K562 (cell line): ENCODE data around the gene ARMH1. TPM values are rescaled to one million over a fixed set of nuclear protein-coding genes. Genes with fewer than 3 reads are reported as not detected.
A peak's percentile ranks its signal among the peaks of the same experiment; 100 is the strongest.

Source experiments
- CHD1 ChIP-seq: fragments of 200-600 bp; sonication (generic); IDR thresholded peaks from one replicate; pipeline ENCODE4 v1.6.1; 2012; ENCODE audit warnings: mild to moderate bottlenecking, moderate library complexity, low read length, inconsistent platforms
- CTBP1 ChIP-seq: fragments of 450-650 bp; IDR thresholded peaks from 2 replicates; pipeline ENCODE4 v1.6.1; 2016; ENCODE audit warnings: borderline replicate concordance
- GTF2E2 ChIP-seq: fragments of 200-800 bp; sonication (Bioruptor generic); IDR thresholded peaks from 2 replicates; pipeline ENCODE4 v1.6.1; 2016; ENCODE audit warnings: missing genetic modification characterization, missing compliant biosample characterization
- HOXB6 ChIP-seq: fragments of 250-450 bp; sonication (Bioruptor Pico); IDR thresholded peaks from 2 replicates; pipeline ENCODE4 v1.5.1; 2022; ENCODE audit warnings: mild to moderate bottlenecking, borderline replicate concordance
- MLX ChIP-seq, 2 experiments: fragments of 450-650 bp in 1 of 2; sonication (generic) in 1 of 2; formaldehyde crosslinking; conservative IDR thresholded peaks; 2 replicates each; pipeline versions ENCODE4 v1.4.0 to v1.8.1; 2020 to 2022; ENCODE audit warnings: mild to moderate bottlenecking in 1 of 2, missing genetic modification reagents in 1 of 2
- NFRKB ChIP-seq: fragments of 450-650 bp; IDR thresholded peaks from 2 replicates; pipeline ENCODE4 v1.6.1; 2016; ENCODE audit warnings: low read depth
- NRF1 ChIP-seq, 2 experiments: fragments of 450-650 bp; IDR thresholded peaks in 1 of 2; conservative IDR thresholded peaks in 1 of 2; 2 replicates each; pipeline ENCODE4 v1.6.1; 2014; ENCODE audit warnings: mild to moderate bottlenecking in 2 of 2
- RAD51 ChIP-seq: fragments of 450-650 bp; IDR thresholded peaks from 2 replicates; pipeline ENCODE4 v1.7.1; 2016; ENCODE audit warnings: low read depth, mild to moderate bottlenecking, borderline replicate concordance
- RBM15 ChIP-seq: fragments of 200-400 bp; formaldehyde crosslinking; IDR thresholded peaks from 2 replicates; pipeline ENCODE4 v1.6.1; 2018; ENCODE audit warnings: mild to moderate bottlenecking, low read length, moderate library complexity; ENCODE audit not compliant: insufficient read depth
- RBM17 ChIP-seq: fragments of 200-400 bp; formaldehyde crosslinking; IDR thresholded peaks from 2 replicates; pipeline ENCODE4 v1.6.1; 2017; ENCODE audit warnings: low read depth, mild to moderate bottlenecking, low read length, borderline replicate concordance
- SP1 ChIP-seq: sonication (generic); formaldehyde crosslinking; IDR thresholded peaks from 2 replicates; pipeline ENCODE4 v1.8.1; 2022; ENCODE audit warnings: mild to moderate bottlenecking, missing genetic modification reagents
- TCF7 ChIP-seq: sonication (generic); IDR thresholded peaks from 2 replicates; pipeline ENCODE4 v1.6.1; 2016; ENCODE audit warnings: antibody characterized with exemption, borderline replicate concordance
- TEAD1 ChIP-seq, 2 experiments: fragments of 450-650 bp in 1 of 2; sonication (generic) in 1 of 2; formaldehyde crosslinking; IDR thresholded peaks; 2 replicates each; pipeline versions ENCODE4 v1.4.0 to v1.8.0; 2020 to 2022; ENCODE audit warnings: mild to moderate bottlenecking in 2 of 2, missing genetic modification reagents in 1 of 2
- ZNF561 ChIP-seq: fragments of 450-650 bp; formaldehyde crosslinking; conservative IDR thresholded peaks from 2 replicates; pipeline ENCODE4 v1.4.0; 2020; ENCODE audit warnings: mild to moderate bottlenecking, moderate library complexity
- polyA plus RNA-seq, 8 experiments: library from polyadenylated mRNA; depleted of rRNA in 4 of 8; stranded (reverse) in 5 of 8; unstranded in 3 of 8; fragments of >200 nt; fragmentation: Nextera tagmentation in 2 of 8; fragmentation: Illumina TruSeq in 1 of 8; extraction: Ambion mirVana in 2 of 8; extraction: Trizol in 1 of 8; gene quantifications; 2 replicates each; pipeline versions ENCODE4 v1.2.1 to v1.2.3, GENCODE V29; 2011 to 2014; ENCODE audit warnings: inconsistent platforms in 1 of 8, missing spikeins in 1 of 8
- total RNA-seq, 7 experiments: library from RNA; depleted of rRNA in 6 of 7; stranded (reverse); fragments of >200 nt in 6 of 7; fragmentation: Illumina TruSeq in 2 of 7; extraction: Trizol in 2 of 7; gene quantifications; 2 replicates each; pipeline versions ENCODE4 v1.2.1 to v1.2.3, GENCODE V29; 2011 to 2021; ENCODE audit warnings: low replicate concordance in 1 of 7
- TF ChIP-seq, protein P1 (sequence below), 2 experiments: fragments of 450-650 bp in 1 of 2; sonication (generic) in 1 of 2; formaldehyde crosslinking in 1 of 2; IDR thresholded peaks; 2 replicates each; pipeline versions ENCODE4 v1.7.1 to v1.9.0; 2016 to 2022; ENCODE audit warnings: inconsistent platforms in 1 of 2, mild to moderate bottlenecking in 1 of 2, missing genetic modification reagents in 1 of 2

The ARMH1 gene
- total and polyA plus RNA-seq, 9 of the 15 experiments (the other 6 are each of a cell fraction or from before 2014, with no cell fraction given): 0.41 TPM; not detected in 8

- TF ChIP-seq, protein P1, sequence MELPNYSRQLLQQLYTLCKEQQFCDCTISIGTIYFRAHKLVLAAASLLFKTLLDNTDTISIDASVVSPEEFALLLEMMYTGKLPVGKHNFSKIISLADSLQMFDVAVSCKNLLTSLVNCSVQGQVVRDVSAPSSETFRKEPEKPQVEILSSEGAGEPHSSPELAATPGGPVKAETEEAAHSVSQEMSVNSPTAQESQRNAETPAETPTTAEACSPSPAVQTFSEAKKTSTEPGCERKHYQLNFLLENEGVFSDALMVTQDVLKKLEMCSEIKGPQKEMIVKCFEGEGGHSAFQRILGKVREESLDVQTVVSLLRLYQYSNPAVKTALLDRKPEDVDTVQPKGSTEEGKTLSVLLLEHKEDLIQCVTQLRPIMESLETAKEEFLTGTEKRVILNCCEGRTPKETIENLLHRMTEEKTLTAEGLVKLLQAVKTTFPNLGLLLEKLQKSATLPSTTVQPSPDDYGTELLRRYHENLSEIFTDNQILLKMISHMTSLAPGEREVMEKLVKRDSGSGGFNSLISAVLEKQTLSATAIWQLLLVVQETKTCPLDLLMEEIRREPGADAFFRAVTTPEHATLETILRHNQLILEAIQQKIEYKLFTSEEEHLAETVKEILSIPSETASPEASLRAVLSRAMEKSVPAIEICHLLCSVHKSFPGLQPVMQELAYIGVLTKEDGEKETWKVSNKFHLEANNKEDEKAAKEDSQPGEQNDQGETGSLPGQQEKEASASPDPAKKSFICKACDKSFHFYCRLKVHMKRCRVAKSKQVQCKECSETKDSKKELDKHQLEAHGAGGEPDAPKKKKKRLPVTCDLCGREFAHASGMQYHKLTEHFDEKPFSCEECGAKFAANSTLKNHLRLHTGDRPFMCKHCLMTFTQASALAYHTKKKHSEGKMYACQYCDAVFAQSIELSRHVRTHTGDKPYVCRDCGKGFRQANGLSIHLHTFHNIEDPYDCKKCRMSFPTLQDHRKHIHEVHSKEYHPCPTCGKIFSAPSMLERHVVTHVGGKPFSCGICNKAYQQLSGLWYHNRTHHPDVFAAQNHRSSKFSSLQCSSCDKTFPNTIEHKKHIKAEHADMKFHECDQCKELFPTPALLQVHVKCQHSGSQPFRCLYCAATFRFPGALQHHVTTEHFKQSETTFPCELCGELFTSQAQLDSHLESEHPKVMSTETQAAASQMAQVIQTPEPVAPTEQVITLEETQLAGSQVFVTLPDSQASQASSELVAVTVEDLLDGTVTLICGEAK (IDR thresholded peaks at IDR 0.05): 0 out of 2 replicates have a peak, but pooled peaks have one; percentile 16
- TF ChIP-seq, protein P1 (CRISPR knock-in tag; IDR thresholded peaks at IDR 0.05): peak; percentile 85
- TF ChIP-seq CHD1: no peak
- peak; percentile 97 for TF ChIP-seq TCF7
- 0 out of 2 replicates have a peak, but pooled peaks have one; percentile 24 for TF ChIP-seq RBM17
- TF ChIP-seq GTF2E2 (tag): peak; percentile 100
- peak; percentile 95 to 99; a peak in 3 of 4 replicates for TF ChIP-seq TEAD1 (CRISPR knock-in tag; IDR thresholded peaks at IDR 0.05)
- TF ChIP-seq MLX (CRISPR knock-in tag; conservative IDR thresholded peaks at IDR 0.05): peak; percentile 98 to 100
- peak; percentile 22 to 40; a peak in 3 of 4 replicates for TF ChIP-seq NRF1 (conservative IDR thresholded peaks at IDR 0.05 in 1 of 2, IDR thresholded peaks at IDR 0.05 in 1 of 2)
- TF ChIP-seq SP1 (CRISPR knock-in tag): peak; percentile 99
- TF ChIP-seq CTBP1: peak; percentile 70
- TF ChIP-seq RBM15: no peak
- TF ChIP-seq ZNF561 (CRISPR knock-in tag): peak; percentile 95
- peak; percentile 93 for TF ChIP-seq NFRKB
- no peak; the same call in 1 of the 2 replicates for TF ChIP-seq RAD51
- peak; percentile 99 for TF ChIP-seq HOXB6 (CRISPR knock-in tag)
Observed at GRCh38 chr1:44721485-44722361, 47.2 kb downstream of the ARMH1 start (continued).
